GM18505 (cell line): ENCODE data around the gene CMTR1.
"Not testable (repeated sequence)": the region's sequence is repeated elsewhere in the genome, so short reads cannot be mapped to it uniquely, and the experiment has no call there.

ENCODE experiments used
- ATAC-seq: cut with Tn5 transposase; IDR thresholded peaks from one replicate; pipeline ENCODE4 v1.9.1; 2021; ENCODE audit not compliant: unreplicated experiment
- POLR2A ChIP-seq: IDR thresholded peaks from 4 replicates; pipeline ENCODE4 v1.6.1; 2011; ENCODE audit warnings: borderline replicate concordance; ENCODE audit not compliant: insufficient read depth, insufficient read length; ENCODE audit errors: extremely low read depth

Gene CMTR1, protein sequence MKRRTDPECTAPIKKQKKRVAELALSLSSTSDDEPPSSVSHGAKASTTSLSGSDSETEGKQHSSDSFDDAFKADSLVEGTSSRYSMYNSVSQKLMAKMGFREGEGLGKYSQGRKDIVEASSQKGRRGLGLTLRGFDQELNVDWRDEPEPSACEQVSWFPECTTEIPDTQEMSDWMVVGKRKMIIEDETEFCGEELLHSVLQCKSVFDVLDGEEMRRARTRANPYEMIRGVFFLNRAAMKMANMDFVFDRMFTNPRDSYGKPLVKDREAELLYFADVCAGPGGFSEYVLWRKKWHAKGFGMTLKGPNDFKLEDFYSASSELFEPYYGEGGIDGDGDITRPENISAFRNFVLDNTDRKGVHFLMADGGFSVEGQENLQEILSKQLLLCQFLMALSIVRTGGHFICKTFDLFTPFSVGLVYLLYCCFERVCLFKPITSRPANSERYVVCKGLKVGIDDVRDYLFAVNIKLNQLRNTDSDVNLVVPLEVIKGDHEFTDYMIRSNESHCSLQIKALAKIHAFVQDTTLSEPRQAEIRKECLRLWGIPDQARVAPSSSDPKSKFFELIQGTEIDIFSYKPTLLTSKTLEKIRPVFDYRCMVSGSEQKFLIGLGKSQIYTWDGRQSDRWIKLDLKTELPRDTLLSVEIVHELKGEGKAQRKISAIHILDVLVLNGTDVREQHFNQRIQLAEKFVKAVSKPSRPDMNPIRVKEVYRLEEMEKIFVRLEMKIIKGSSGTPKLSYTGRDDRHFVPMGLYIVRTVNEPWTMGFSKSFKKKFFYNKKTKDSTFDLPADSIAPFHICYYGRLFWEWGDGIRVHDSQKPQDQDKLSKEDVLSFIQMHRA

DNA sequence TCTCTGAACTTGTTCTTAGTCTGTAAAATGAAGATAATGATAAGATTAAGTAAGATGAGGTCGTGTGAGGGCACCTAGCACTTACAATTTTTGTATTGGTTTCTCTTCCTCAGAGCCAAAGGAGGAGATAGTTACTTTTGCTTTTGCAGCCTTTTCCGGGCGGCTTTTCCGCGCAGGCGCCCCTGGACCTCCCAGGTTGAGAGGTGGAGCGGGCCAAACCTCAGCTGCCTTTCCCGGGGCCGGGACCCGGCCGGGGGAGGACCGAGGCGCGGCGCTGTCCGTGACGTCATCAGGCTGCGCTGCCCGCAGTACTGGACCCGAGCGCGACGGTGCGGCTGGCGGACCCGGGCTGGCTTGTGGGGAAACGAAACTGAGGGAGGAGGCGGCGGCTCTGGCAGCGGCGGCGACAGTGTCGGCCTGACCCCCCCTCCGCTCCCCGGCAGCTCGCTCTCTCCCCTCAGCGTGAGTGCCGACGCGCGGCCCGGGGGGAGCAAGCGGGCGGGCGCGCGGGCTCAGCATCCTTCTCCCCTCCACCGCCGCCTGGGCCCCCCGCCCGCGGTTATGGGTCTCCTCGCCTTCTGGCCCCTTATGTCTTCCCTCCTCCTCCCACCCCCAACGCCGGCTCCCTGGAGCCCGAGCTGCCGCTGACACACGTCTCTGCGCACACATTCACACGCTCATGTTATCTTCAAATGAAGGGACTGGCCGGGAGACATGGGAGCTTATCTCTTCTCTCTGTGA is at the start of gene CMTR1:
Gene CMTR1 (plus strand): TSS at position 306 of the 741 bp plus-strand sequence. CDS start 2,409 bp downstream, outside the sequence.
- peak; percentile 75 for TF ChIP-seq POLR2A
- peak; percentile 86 for ATAC-seq

DNA sequence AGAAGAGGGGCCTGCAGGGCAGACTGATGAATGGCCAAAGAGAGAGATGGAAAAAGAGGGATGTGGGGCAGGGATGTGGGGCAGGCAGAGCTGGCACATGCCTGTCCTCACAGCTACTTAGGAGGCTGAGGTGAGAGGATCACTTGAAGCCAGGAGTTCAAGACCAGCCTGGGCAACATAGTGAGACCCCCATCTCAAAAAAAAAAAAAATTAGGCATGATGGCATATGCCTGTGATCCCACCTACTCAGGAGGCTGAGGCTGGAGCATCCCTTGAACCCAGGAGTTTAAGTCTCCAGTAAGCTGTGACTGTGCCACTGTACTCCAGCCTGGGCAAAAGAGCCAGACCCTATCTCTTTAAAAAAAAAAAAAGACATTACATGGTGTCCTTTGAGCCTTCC is 44.4 kb upstream of the CMTR1 start:
- no peak for ATAC-seq
- TF ChIP-seq POLR2A, result no peak

- ATAC-seq, result no peak
- TF ChIP-seq POLR2A, result no peak
These were observed 43.2 kb upstream of the CMTR1 start for GRCh38 chr6:37389857-37390256.

GRCh38 chr6:37391120-37391519 is 41.9 kb upstream of the CMTR1 start:
- ATAC-seq, result no peak
- TF ChIP-seq POLR2A, result no peak

GRCh38 chr6:37392821-37393220 is 40.2 kb upstream of the CMTR1 start:
- TF ChIP-seq POLR2A, result no peak
- no peak for ATAC-seq

GRCh38 chr6:37393381-37393929 is 39.6 kb upstream of the CMTR1 start:
- TF ChIP-seq POLR2A, result no peak
- no peak for ATAC-seq

- no peak for TF ChIP-seq POLR2A
- no peak for ATAC-seq
These were observed 36.3 kb upstream of the CMTR1 start for GRCh38 chr6:37396571-37397180.

GRCh38 chr6:37399131-37399530 is 33.9 kb upstream of the CMTR1 start:
- no peak for TF ChIP-seq POLR2A
- ATAC-seq, result no peak

DNA sequence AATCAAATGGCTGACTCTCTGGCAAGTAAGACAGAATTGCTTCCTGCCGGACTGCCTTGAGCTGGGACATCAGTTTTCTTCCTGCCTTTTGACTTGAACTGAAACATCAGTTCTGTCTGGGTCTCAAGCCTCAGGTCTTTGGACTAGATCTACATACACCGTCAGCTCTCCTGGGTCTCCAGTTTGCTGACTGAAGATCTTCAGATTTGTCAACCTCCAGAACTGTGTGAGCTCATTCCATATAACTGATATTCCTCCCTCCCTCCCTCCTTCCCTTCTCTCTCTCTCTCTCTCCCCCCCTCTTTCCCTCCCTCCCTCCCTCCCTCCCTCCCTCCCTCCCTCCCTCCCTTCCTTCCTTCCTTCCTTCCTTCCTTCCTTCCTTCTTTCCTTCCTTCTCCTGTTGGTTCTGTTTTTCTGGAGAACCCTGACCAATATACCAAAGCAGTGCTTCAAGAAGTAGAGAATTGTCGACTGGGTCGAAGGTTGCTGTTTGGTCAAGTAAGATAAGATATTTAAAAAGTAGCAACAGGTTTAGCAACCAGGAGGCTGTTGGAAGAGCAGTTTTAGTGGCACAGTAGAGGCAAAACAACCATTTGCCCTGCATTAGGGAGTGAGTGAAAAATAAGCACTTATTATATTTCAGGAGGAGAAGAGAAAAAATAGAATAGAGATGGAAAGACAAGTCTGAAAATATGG is 33.1 kb upstream of the CMTR1 start:
- no peak for TF ChIP-seq POLR2A
- no peak for ATAC-seq

DNA sequence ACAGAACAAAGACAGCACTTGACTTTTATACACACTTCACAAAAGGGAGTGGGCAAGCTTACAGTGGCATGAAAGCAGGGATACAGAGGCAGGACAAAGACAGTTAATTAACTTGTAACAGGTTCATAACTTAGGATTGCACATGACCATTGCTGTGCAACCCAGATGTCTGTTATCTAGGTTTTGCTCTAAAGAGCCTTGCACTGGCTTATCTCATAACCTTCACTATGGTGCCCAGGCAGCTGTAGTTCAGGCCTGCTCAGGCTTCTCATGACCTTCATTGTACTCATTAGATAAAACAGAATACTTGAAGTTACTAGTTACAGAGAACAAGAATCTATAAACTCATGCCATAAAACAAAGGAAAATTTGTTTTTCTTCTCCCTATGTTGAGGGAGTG is 31.4 kb upstream of the CMTR1 start:
- not testable (repeated sequence) for ATAC-seq

DNA sequence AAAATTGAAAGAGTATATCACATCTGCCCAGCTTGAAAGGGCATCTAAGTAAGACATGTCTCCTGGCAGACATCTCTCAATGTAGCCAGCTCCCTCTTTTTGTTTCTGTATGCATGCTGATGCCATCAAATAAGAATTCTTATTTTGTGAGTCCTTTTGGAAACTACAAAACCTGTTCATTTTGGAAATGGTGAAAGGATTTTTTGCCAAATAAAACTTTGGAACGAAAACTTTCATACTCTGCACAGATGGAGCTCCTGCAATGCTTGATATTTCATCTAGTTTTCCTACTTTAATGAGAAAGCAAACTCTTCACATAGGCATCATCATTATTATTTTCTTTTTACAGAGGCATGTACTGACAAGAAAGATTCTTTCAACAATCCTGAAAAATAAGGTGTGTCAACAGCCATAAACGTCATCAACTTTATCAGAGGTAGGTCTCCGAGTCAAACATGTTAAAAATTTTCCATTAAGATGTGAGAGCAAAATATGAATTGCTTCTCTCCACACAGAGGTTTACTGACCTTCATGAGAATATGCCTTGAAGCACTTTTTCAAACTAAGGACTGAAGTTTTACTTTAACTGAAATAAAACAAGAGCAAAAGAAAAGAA is 26.2 kb upstream of the CMTR1 start:
- TF ChIP-seq POLR2A, result no peak
- ATAC-seq, result no peak

- ATAC-seq, result no peak
- TF ChIP-seq POLR2A, result no peak
These were observed 25.1 kb upstream of the CMTR1 start for GRCh38 chr6:37407948-37408347.
